ENCODE results near the gene MGLL.

Gene MGLL

DNA sequence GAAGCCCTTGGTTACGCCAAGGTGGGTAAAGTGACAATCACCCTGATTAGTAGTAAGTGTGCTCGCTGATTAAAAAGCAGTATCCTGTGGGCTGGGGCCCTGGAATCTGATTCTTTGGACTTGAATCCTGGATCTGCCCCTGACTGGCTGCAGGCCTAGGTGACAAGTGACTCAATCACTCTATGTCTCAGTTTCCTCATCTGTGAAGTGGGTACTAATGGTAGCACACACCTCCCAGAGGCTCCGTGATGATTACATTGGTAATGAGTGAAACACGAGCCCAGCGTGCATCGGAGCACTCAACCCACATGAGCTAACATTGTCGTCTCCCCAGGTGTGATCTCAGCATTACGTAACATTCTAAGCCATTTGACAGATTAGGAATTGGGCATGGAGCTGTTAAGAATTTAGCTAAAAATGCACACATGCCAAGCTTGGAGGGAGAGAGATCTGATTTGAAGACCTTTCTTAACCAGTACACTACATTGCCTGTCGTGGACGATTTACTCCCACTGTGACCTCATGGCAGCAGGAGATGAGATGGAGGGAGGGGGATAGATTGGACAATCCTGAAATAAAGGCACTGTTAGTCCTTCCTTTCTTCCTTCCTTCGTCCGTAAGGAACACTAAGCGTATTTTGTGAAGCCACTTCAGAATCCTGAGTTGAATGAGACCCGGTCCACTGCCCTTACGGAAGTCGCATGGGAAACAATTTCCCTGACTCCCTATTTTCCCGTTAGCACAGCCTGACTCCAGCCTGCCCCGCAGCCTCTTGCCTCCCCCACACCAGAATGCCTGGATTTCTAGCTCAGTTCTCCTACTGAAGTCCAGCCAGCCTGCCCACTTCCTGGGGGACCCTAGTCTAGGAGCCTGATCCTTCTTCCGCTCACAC is 32.1 kb downstream of the MGLL start:
- DNase-seq, result no peak
- no peak for ATAC-seq

DNA sequence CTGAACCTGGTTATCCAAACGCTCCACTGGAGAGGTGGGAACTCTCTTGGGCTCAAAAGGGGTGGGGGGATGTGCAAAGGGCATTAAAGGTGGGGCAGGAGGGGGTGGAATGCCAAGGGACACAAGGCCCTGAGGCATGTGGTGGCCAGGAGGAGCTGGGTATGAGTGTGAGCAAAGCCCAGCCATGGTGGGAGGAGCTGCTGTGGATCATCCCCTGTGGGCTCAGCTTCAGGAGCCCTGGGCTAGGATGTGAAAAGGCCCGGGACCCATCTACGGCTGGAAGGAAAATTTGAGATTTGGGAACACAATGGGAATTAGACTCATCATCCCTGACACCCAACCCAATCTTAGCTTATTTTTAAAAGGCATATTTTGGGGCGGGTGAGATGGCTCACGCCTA is 33.3 kb downstream of the MGLL start:
- DNase-seq (no peak), ATAC-seq (no peak)

DNA sequence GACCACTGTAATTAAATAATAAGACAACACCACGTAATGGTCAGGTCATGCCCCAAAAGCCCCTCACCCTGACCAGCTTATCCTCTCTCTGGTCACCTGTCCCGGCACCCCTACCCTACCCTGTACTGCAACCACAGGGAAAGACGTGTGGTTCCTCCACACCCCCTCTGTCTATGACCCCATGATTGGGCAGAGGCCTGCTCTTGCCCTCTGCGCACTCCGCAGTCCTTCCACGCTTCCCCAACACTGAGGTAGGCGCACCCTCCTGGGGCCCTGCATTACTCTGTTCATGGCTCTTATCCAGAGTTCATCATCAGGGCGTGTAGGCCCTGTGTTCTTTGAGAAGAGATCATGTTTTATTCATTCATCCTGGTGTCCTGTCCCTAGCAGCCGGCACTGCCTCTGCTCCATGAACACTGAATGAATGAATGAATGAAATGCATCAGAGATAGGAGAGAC is 33.8 kb downstream of the MGLL start:
- DNase-seq (no peak), ATAC-seq (no peak)

DNA sequence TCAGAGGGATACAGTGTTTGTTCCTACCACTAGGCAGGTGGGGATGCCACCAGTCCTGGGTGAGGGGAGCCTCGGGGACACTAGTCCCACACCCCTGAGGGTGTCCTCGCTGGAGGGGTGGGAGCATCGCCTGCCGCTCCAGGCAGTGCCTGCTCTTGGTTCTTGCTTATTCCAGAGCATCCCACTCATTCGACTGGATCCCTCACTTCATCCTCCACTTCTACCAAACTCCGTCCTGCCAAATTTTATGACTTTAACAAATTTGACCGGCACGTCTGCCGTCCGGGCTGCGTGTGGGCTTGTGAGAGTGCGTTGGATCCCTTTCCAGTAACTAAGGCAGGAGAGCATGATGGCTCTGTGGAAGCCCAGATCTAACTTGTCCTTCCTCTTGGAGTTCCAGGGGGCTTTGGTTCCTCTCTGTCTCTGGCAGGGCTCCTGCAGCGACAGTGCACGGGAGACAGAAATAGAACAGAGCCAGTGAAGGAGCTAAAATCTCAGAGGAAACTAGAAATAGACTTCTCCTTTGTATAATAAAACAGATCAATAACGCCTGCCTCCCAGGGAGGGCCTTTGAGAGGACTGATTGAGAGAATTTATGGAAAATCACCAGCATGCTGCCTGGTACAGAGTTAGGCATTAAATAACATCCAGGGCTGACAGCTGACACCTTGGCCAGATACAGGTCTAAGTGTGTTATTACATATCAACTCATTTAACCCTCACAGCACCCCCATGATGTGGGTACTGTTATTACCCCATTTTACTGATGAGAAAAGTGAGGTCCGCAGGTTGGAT is 34.5 kb downstream of the MGLL start:
- DNase-seq, result no peak

DNA sequence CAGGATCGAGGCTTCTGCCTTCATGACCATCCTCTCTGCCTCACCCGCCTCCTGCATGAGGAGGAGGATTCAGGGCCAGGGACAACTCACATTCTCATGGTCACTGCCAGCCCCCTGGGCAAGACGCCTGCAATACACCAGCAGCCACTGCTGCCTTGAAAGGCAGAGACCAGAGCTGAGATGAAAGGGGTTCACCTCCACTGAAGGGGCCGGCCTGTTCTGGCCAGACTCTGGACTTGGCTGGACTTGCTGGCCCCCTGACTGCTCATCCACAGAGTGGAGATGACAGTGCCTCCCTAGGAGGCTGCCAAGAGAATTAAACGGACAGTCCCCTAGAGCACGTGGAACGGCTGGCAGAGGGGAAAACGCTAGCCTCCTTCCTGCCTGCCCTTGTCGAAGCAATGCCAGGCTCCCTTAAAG is 35.2 kb downstream of the MGLL start:
- no peak for ATAC-seq

More for the DNA sequence above, 34.5 kb downstream of the MGLL start:
- no peak for ATAC-seq

DNA sequence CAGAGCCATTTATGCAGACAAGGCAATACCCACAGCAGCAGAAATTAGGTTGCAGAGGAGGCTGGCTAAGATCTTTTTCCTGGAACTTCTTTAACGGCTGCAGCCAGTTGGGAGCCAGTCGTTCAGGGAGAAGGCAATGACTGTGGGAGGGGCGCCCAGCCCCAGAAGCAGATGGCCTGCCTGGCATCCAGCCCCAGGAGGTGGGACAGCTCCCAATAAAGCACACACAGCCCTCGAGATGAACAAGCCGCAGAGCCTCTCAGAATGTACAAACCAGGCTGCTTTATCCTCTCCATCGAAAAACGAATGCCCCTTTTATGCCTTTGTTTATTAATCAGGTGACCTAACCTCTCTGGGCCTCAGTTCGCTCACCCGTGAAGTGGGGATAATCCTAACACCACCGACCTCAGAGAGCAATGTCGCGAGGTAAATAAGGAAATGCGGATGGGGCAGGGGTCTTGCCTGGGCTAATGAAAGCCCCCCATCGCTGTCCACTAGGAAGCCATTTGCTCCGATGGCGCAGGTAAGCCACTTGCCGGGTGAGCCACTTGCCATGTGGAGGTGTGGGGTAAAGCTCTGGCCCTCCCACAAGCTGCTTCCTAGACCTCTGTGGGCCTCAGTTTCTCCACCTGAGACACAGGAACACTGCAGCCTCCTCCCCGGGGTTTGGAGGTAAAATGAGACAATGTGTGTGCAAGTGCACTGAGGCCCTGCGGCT is 35.8 kb downstream of the MGLL start:
- no peak for ATAC-seq

More for the DNA sequence above, 35.2 kb downstream of the MGLL start:
- no peak for DNase-seq

DNA sequence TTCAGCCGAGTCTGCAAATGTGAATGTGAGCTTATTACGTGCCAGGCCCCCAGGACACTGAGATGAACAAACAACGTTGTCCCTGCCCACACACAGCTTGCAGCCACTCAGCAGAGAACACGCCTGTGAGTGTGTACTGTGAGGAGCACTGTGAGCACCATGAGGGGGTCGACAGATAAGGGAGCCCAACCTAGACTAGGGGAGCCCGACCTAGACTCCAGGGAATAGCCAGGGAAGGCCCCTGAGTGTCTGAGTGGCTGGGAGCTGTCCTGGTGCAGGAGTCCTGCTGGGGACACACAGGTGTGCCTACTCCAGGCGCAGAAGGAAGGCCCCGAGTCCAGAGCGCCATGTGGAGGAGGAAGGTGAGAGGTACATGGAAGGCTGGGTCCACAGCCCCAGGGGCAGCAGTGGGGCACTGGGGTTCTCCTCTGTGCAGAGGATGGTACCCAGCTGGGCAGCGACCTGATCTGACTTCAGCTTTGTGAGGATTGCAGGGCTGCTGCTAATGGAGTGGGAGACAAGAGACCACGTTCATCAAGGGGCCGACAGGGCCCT is 36.5 kb downstream of the MGLL start:
- DNase-seq (no peak), ATAC-seq (no peak)

More for the DNA sequence above, 35.8 kb downstream of the MGLL start:
- DNase-seq, result no peak

DNA sequence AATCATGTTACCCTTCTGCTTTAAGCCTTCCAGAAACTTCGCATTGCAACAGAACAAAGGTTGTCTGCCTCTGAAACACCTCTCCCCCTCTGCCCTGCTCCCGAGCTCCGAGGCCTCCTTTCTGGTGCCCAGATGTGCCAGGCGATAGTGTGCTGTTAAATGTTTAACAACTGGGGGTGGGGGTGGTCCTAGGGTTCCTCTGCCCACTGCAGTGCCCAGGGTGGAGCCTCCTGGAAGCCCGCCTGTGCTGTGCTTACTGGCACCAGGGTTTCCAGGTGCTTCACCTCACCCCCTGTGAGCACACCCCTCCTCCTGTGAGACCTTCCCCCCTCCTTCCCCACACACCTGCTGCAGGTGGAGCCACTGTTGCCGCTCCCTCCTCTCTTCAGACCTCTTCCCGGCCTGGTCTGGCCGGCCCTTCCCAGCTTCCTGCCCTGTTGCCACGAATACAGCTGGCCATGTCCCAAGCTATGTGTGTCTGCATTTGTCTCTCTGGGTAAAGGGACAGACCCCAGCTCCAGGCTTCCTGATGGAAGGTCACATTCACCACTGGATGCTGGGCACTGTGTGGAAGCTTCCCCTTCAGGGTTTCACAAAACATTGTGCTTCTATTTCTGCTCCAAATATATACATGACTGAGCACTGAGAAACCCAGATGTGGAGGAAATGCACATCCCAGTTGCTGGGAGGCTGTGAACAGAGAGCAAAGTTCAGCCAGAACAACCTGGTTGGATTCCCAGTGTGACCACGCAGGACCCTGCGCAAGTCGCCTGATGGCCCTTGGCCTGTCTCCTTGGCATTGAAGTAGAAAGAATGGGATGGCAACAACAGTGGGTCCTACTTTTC is 37.2 kb downstream of the MGLL start:
- DNase-seq, result no peak
- no peak for ATAC-seq

DNA sequence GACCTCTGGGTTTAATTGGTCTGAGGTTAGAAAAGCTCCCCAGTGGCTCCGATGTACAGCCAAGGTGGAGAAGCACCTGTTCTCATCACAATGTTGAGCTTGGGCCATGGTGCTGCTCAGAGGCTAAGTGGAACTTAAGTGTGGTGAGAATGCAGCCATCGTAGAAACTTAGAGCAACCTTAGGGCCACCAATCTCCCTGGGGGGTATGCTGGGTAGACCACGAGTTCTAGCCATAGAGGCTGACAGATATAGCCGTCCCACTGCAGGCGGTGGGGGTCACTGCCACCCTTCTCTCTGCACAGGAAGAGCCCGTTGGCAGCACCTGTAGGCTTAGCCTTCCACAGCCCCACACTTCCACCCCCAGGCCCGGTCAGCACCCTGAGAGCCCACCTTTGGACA is 38.0 kb downstream of the MGLL start:
- ATAC-seq (no peak), DNase-seq (no peak)

DNA sequence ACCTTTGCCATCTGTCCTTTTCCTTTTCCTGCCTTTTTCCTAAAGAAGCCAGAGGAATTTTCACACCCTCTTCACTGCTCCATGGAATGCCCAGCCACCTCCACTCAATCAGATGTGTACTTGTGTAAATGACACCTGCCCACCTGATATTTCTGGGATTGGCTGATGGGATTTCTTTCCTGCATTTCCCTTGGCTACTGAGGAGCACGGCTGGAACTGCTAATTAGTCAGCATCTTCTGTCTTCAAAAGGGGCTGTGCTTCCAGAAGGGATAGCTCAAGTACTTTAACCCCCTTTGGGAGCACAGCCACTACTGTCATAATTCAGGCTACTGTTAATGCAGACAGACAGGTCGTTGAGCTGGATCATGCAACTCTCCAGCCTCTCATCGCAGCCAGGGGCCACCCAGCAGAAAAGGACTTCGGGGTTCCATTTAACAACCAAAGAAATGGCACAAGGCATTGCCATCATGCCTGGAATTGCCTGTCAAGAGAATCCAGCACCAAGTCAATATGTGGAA is 38.6 kb downstream of the MGLL start:
- DNase-seq (no peak), ATAC-seq (no peak)

DNA sequence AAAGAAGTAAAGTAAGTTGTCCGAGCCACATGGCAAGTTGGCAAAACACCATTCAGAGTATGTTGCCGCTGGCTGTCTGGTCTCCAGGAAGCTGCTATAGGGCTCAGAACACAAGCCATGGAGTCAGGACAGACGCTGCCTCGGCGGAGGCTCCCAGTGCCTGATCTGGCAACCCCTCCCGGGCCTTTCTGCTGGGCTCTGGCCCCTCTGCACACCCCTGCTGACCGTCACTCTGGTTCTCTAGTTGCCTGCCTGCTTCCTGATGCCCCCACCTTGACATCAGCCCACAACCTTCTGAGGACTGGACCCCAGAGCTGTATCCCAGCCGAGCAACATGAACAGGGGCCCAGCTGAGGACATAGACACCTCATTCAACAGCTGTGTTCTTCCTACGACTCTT is 39.1 kb downstream of the MGLL start:
- ATAC-seq (no peak), DNase-seq (no peak)

DNA sequence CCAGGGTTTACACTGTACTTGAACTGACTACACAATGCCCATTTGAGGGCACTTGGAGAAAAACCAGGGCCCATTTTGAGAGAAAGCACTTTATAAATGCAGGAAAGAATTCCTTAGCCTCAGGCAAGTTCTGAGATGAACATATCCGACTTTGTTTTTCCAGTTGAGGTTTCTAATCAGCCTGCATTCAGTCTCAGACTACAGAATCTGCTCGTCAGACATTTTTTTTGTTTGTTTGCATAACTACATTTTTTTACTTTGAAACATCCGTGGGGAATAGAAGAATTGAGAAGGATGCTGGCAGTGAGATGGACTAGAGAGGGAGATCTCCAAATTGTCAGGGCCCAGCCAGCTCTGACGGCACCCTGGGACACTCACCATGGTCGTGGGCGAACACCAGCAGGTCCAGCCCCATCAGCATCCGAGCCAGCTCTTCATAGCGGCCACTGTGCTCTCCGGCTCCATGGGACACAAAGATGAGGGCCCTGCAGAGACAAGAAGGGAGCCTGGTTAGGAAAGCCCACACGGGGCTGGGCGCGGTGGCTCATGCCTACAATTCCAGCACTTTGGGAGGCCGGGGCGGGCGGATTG is 40.8 kb downstream of the MGLL start:
- ATAC-seq, result no peak
- DNase-seq, result no peak

DNA sequence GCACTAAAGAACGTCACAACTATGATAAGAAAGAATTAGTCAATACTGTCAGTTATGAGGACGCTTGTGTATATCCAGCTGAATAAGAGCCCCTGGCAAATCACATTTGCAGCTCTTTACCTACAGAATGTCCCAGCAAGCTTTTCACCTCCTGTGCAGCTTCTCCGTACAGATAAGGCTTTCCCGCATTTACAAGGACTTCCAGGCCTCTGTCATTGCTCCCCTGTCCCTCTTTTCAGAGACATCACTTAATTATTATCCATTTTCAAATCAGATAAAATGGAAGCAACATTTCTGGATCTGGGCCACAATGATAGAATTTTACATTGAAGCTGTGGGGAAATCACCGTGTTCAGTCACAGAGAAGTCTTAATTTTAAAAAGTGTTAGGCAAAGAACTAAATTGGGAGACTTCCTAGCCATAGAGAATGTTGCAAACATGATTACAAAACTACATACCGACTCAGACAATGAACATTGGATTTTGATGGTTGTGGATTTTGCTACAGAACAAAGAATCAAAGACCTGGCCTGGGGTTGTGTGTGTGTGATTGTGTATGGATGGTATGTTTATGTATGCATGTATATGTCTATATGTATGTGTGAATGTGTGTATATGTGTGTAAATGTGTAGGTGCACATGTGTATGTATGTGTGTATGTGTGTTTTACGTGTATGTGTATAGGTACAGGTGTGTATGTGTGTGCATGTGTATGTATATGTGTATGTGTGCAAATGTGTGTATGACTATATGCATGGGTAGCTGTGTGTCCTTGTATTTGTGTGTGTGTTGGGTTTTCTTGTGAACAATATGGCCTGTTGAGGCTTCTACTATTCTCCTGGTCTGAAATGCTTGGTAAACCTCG is 41.5 kb downstream of the MGLL start:
- DNase-seq (no peak), ATAC-seq (no peak)

DNA sequence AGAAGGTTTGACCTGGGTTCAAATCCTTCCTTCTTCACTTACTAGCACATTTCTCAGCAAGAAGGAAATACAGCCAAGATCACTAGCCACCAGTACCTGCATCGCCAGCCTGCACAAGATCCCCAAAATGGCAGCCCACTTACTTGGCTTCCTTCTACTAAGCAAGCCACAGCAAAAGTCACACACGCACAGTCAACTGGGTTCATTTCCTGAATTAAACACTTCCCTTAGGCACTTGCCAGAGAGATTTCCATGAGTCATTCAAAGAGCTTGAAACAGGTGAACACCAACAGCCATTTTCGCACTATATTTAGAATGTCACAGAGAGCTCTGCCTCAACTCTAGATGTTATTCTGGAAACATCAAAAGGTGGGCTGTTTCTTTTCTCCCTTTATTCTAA is 42.6 kb downstream of the MGLL start:
- ATAC-seq, result peak; percentile 26
- DNase-seq, result no peak

DNA sequence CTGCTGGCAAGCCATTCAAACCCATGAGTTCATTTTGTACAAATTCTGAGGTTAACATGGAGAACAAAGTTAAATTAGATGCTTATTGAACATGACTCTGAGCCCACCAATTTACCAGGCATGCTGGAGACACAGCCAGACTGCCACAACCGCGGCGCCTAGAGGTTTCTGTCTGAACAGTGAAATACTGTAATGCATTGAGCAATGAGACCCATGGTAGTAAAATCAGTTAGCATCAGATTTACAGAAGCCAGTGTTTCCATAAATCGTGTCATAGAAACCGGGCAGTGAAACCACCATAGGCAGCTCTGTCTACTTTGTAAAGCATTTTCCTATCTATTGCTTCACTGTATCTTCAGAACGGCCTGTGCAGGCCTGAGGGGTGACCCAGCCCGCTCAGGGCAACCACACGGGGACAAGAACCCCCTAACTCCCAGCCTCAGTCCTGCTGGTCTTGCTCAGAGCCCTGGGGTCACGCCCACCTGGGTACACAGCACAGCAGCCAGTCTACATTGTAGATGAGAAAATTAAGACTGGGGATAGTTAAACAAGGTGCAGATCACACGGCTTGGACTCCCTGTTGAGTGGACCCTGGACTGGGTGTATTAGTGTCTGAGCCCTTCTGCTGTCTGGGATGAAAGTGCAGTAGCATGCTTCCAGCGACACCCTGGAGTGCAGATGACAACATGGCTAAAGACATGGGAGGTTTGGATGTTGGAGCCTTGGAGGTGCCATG is 44.2 kb downstream of the MGLL start:
- no peak for DNase-seq
- ATAC-seq, result no peak

DNA sequence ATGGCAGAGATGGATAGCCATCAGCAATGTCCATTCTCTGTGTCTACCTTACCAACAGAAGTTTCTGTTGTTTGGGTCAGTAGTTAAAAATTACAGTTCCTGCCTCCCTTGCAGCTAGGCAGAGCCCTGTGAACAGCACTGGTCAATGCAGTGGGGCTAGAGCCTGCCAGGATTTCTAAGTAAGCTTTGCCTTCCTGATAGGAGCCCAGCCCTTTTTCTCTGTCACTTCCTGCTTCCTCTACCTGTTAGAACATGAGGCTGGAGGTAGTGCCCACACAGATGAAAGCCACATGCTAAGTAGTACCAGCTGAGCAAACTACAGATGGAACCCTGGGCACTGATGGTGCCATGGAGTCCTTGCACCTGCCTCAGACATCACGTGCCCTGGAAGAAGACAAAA is 45.0 kb downstream of the MGLL start:
- ATAC-seq, result no peak
- no peak for DNase-seq

DNA sequence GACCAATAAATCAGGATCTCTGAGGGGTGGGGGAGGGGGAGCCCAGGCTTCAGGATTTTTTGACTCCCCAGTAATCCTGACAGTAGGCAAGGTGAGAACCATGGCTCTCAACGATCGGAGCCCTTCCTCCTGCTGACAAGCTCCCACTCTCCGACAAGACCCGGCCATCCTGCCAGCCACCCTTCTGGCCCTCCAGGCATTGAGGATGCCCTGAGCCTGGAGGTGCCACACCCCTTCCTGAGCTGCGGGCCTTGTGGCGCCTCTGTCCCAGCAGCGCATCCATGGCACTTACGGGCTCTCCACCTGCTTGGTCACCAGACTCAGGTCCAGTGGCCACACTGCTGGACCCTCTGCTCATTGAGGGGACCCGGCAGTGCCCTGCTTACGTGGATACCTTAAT is 46.0 kb downstream of the MGLL start:
- DNase-seq, result no peak
- ATAC-seq, result no peak

DNA sequence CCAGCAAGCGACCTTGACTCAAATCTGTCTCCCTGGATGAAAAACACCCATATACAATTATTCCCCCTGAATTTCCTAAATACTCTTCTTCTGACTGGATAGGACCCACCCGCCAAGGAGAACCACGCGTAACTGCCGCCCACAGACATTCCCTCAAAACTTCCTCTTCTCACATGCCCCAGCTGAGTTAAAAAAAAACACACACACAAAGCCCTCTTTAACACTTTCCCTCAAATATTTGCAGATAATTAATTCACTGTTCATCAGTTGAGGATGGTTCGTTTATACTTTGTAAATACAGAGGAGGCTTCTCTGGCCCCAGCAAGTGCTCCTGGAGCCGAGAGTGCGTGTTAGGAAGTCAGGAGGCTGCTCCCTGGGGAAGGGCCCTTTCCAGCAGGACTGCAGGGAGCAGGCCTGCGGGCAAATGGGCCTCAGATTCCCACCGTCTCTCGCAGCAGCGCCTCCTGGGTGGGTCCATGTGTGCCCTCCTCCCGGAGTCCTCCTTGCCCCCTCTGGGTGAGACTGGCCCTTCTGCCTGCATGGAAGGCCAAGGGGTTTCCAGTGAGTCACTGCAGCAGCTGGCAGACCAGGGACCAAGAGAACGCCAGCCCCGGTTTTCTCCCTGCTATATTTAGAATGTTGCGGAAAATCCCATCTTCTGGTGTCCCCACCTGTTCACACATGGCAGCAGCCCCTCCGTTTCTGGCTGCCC is 46.8 kb downstream of the MGLL start:
- no peak for ATAC-seq
- no peak for DNase-seq

All from stimulated activated naive CD8-positive, alpha-beta T cell treated with anti-CD3 and anti-CD28 coated beads, Interleukin-15, Interleukin-2, amounts not matched to agents 100 U/mL and 50 U/mL, for 24 hours (primary cell).